ENCODE results near the gene GRB2. TPM values are rescaled to one million over a fixed set of nuclear protein-coding genes. Genes with fewer than 3 reads are reported as not detected.

GRB2 gene
- 39.7 and 63.3 TPM in 2 replicates for total RNA-seq

DNA sequence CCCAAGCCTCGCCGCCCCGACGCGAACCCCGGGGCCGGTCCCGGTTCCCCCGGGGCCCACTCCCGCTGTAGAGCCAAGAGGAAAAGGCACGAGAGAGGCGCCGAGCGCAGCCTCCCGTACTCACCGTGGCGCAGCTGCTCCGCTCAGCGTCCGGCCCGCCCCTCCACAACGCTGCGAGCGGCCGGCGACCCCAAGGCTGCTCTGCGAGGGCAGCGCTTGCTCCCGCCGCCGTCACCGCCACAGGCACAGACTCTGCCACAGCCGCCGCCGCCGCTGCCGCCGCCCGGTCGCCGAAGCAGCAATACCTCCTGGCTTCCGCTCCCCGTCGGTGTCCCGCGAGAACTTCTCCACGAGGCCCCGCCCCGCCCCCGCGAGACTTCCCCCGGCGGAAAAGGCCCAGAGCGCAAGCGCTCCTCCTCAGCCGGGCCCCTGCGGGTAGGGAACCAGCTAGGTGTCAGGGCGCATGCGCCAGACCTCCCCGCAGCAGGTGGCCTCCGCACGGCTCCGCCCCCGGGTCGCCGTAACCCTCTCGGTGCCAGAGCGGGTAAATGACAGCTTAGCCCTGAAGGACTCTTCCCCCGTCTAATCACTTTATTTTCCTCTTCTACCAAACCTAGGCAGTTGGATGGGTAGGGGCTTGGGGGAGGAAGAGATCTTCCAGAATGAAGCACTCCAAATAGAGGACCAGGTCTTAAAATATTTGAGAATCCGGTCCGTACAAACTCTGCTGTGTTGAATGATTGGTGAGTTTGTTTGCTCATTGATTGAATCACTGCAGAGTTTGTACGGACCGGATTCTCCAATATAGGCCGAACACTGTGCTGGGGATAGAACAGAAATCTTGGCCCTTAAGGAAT, at the start of gene GRB2:
Gene GRB2, minus strand, starts transcription at position 314 of the 857 bp plus-strand sequence. CDS start 12,050 bp downstream, outside the sequence.

DNA sequence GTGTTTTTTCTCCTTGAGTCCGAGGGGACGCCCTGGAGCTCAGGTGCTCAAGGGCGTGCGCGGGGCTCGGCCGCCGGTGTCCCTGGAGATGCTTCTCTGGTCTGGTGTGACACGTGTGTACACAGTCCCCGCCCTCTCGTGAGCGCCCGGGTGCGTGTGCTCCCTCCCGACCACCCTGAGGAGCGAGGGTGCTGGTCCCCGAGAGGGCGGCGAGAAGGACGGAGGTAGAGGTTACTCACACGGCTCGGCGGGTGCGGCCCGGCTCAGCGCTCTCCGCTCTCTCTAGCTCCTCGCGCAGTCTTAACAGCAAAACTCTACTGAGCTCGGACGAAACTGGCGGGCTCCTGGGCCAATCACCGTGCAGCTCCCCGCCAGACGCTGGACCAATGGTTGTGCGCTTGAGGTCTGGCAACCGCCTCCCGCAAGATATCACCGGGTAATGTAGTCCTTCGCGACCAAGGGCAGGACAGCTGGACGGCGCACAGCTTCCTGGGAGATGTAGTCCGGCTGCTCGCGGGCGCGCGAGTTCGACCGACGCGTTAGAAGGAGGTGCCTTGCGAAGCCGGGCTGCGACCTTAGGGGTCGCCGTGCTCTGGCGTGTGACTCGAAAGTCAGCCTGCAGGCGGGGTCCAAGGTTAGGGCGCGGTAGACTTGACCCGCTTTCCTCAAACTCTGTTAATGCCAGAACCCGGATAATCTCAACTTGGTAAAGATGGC, 116.2 kb downstream of the GRB2 start, which contains the start of gene SLC25A19:
Gene SLC25A19, minus strand, starts transcription at position 319 of the 717 bp plus-strand sequence. CDS start 2,669 bp downstream, outside the sequence.

DNA sequence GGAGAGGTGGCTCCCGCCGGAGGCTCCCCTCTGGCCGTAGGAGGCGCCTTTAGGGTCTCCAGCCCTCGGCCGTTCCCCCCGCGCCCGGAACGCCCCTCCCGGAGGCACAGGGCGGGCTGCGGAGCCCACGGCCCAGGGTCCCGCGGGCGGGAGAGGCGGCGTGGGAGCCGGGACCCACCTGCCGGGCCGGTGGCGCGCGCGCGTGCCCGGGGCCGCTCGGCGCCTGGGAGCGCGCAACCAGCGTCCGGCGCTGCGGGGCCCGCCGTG, 134.6 kb downstream of the GRB2 start, which contains the start of gene MIF4GD:
Gene MIF4GD, minus strand, starts transcription at position 266 of the 267 bp plus-strand sequence. CDS start 1,036 bp downstream, outside the sequence.

Small RNA genes within 50 kb of the gene (small RNA-seq; reads per million reads assigned to genes)
- gene MIR3678, result not detected
- gene RF00019, result not detected
- not detected for gene RNU6-938P

Other genes starting within 250 kb of the GRB2 start
- gene SUMO2, start 222.7 kb downstream of the GRB2 start, total RNA-seq, result 74.1 and 119 TPM in 2 replicates
- gene NUP85, start 200.0 kb downstream of the GRB2 start, total RNA-seq, result 27.8 and 32.2 TPM in 2 replicates
- gene GGA3, start 144.1 kb downstream of the GRB2 start, total RNA-seq, result 16.1 and 18.4 TPM in 2 replicates
- gene MRPS7, start 143.8 kb downstream of the GRB2 start, total RNA-seq, result 49.5 and 85.0 TPM in 2 replicates
- gene MIF4GD, start 134.4 kb downstream of the GRB2 start, total RNA-seq, result 4.4 and 5.5 TPM in 2 replicates
- gene SLC25A19, start 116.2 kb downstream of the GRB2 start, total RNA-seq, result 0.79 and 1.3 TPM in 2 replicates
- gene TMEM94, start 51.0 kb upstream of the GRB2 start, total RNA-seq, result 34.2 and 45.4 TPM in 2 replicates
- gene CASKIN2, start 109.9 kb upstream of the GRB2 start, total RNA-seq, result 7.1 and 9.3 TPM in 2 replicates
- gene TSEN54, start 110.8 kb upstream of the GRB2 start, total RNA-seq, result 10.2 and 12.7 TPM in 2 replicates
- 11.4 and 18.0 TPM in 2 replicates for gene LLGL2, start 120.0 kb upstream of the GRB2 start, total RNA-seq
- 4.7 and 47.5 TPM in 2 replicates for gene MYO15B, start 182.1 kb upstream of the GRB2 start, total RNA-seq
- 1.3 and 5.1 TPM in 2 replicates for gene SMIM5, start 227.8 kb upstream of the GRB2 start, total RNA-seq